HEK293 (cell line): ENCODE measurements around the gene DHX16.
A peak's percentile ranks its signal among the peaks of the same experiment; 100 is the strongest.

Experiments used
- CTCF ChIA-PET: fragments of 350-600 bp; formaldehyde crosslinking; extraction: SDS; loops from one replicate; lab custom pipeline; 2021; ENCODE audit warnings: antibody characterized with exemption; lab: Yijun Ruan, JAX
- POLR2A ChIA-PET: fragments of 300-600 bp; formaldehyde crosslinking; extraction: SDS; loops from one replicate; lab custom pipeline; 2020; ENCODE audit warnings: antibody characterized with exemption, inconsistent platforms; lab: Yijun Ruan, JAX
- H3K27ac ChIP-seq: fragments of 200-500 bp; sonication (Bioruptor generic); 2 replicates; pipeline ENCODE4 v1.5.1; 2014; ENCODE audit warnings: low read depth, low read length, control low read depth, inconsistent platforms; ENCODE audit errors: extremely low read depth
- H3K36me3 ChIP-seq, 2 experiments: fragments of 200-500 bp in 1 of 2; sonication (Bioruptor generic) in 1 of 2; 1 replicate in 1 of 2; 2 replicates in 1 of 2; pipeline ENCODE4 v1.5.1; 2014 to 2017; ENCODE audit warnings: inconsistent platforms in 2 of 2, low read length in 2 of 2; ENCODE audit not compliant: control insufficient read depth in 2 of 2, insufficient read depth in 1 of 2
- H3K4me1 ChIP-seq: fragments of 200-500 bp; sonication (Bioruptor generic); 2 replicates; pipeline ENCODE4 v1.5.1; 2014; ENCODE audit warnings: mild to moderate bottlenecking, low read length, inconsistent platforms; ENCODE audit not compliant: control insufficient read depth, insufficient read depth
- H3K4me3 ChIP-seq: 2 replicates; pipeline ENCODE4 v1.5.1; 2011; ENCODE audit warnings: low read depth, mild to moderate bottlenecking, control low read depth, low read length, moderate library complexity
- H3K9me3 ChIP-seq: fragments of 200-500 bp; sonication (Bioruptor generic); 2 replicates; pipeline ENCODE4 v1.5.1; 2014; ENCODE audit warnings: low read depth, low read length, inconsistent platforms; ENCODE audit not compliant: control insufficient read depth, insufficient read depth
- HOXC10 ChIP-seq: sonication (generic); formaldehyde crosslinking; IDR thresholded peaks from 2 replicates; pipeline ENCODE4 v1.8.1; 2023; ENCODE audit warnings: mild to moderate bottlenecking, missing genetic modification reagents
- OVOL3 ChIP-seq: fragments of 450-650 bp; formaldehyde crosslinking; IDR thresholded peaks from 2 replicates; pipeline ENCODE4 v1.5.1; 2016; ENCODE audit warnings: missing biosample characterization, missing genetic modification characterization
- SP2 ChIP-seq: fragments of 450-650 bp; formaldehyde crosslinking; IDR thresholded peaks from 2 replicates; pipeline ENCODE4 v1.5.1; 2016; ENCODE audit warnings: missing biosample characterization, missing genetic modification characterization
- SP3 ChIP-seq: fragments of 450-650 bp; formaldehyde crosslinking; IDR thresholded peaks from 2 replicates; pipeline ENCODE4 v1.5.1; 2016; ENCODE audit warnings: missing biosample characterization, missing genetic modification characterization
- SP7 ChIP-seq: fragments of 450-650 bp; formaldehyde crosslinking; IDR thresholded peaks from 2 replicates; pipeline ENCODE4 v1.5.1; 2016; ENCODE audit warnings: missing biosample characterization, missing genetic modification characterization
- TRIM28 ChIP-seq: IDR thresholded peaks from 2 replicates; pipeline ENCODE4 v1.6.1; 2011; ENCODE audit warnings: low read length, control low read depth, borderline replicate concordance
- WT1 ChIP-seq: fragments of 450-650 bp; formaldehyde crosslinking; IDR thresholded peaks from 2 replicates; pipeline ENCODE4 v1.5.1; 2016; ENCODE audit warnings: missing biosample characterization, missing genetic modification characterization
- YY1 ChIP-seq: fragments of 450-650 bp; formaldehyde crosslinking; IDR thresholded peaks from 2 replicates; pipeline ENCODE4 v1.5.1; 2018; ENCODE audit warnings: missing biosample characterization, missing genetic modification characterization
- ZBTB20 ChIP-seq: fragments of 450-650 bp; formaldehyde crosslinking; IDR thresholded peaks from 2 replicates; pipeline ENCODE4 v1.5.1; 2016; ENCODE audit warnings: missing biosample characterization, missing genetic modification characterization
- ZEB2 ChIP-seq: fragments of 450-650 bp; formaldehyde crosslinking; IDR thresholded peaks from 2 replicates; pipeline ENCODE4 v1.5.1; 2016; ENCODE audit warnings: missing biosample characterization, missing genetic modification characterization
- ZFHX2 ChIP-seq: fragments of 450-650 bp; formaldehyde crosslinking; conservative IDR thresholded peaks from 2 replicates; pipeline ENCODE4 v1.5.1; 2016; ENCODE audit warnings: missing biosample characterization, missing genetic modification characterization
- ZFP3 ChIP-seq: fragments of 450-650 bp; formaldehyde crosslinking; IDR thresholded peaks from 2 replicates; pipeline ENCODE4 v1.5.1; 2016; ENCODE audit warnings: low read depth, missing biosample characterization, missing genetic modification characterization
- ZNF16 ChIP-seq: fragments of 450-650 bp; formaldehyde crosslinking; IDR thresholded peaks from 2 replicates; pipeline ENCODE4 v1.5.1; 2016; ENCODE audit warnings: low read depth, missing biosample characterization, missing genetic modification characterization
- ZNF202 ChIP-seq: fragments of 450-650 bp; formaldehyde crosslinking; IDR thresholded peaks from 2 replicates; pipeline ENCODE4 v1.5.1; 2016; ENCODE audit warnings: missing biosample characterization, missing genetic modification characterization, borderline replicate concordance
- ZNF221 ChIP-seq: fragments of 450-650 bp; formaldehyde crosslinking; IDR thresholded peaks from 2 replicates; pipeline ENCODE4 v1.5.1; 2017; ENCODE audit warnings: missing biosample characterization, missing genetic modification characterization, borderline replicate concordance
- ZNF23 ChIP-seq: fragments of 450-650 bp; formaldehyde crosslinking; IDR thresholded peaks from 2 replicates; pipeline ENCODE4 v1.5.1; 2016; ENCODE audit warnings: missing biosample characterization, missing genetic modification characterization, borderline replicate concordance
- ZNF311 ChIP-seq: fragments of 450-650 bp; formaldehyde crosslinking; IDR thresholded peaks from 2 replicates; pipeline ENCODE4 v1.5.1; 2017; ENCODE audit warnings: missing biosample characterization, missing genetic modification characterization, borderline replicate concordance
- ZNF341 ChIP-seq: fragments of 450-650 bp; formaldehyde crosslinking; IDR thresholded peaks from 2 replicates; pipeline ENCODE4; 2016; ENCODE audit warnings: low read depth, missing biosample characterization, missing genetic modification characterization
- ZNF366 ChIP-seq: fragments of 450-650 bp; formaldehyde crosslinking; conservative IDR thresholded peaks from 2 replicates; pipeline ENCODE4 v1.5.1; 2016; ENCODE audit warnings: missing biosample characterization, missing genetic modification characterization
- ZNF48 ChIP-seq: fragments of 450-650 bp; formaldehyde crosslinking; IDR thresholded peaks from 2 replicates; pipeline ENCODE4 v1.5.1; 2016; ENCODE audit warnings: missing biosample characterization, missing genetic modification characterization
- ZNF610 ChIP-seq: fragments of 450-650 bp; formaldehyde crosslinking; IDR thresholded peaks from 2 replicates; pipeline ENCODE4 v1.5.1; 2016; ENCODE audit warnings: missing biosample characterization, missing genetic modification characterization, borderline replicate concordance
- ZNF623 ChIP-seq: fragments of 450-650 bp; formaldehyde crosslinking; IDR thresholded peaks from 2 replicates; pipeline ENCODE4 v1.5.1; 2016; ENCODE audit warnings: missing biosample characterization, missing genetic modification characterization
- ZNF660 ChIP-seq: fragments of 450-650 bp; IDR thresholded peaks from 2 replicates; pipeline ENCODE4 v1.5.1; 2018; ENCODE audit warnings: missing biosample characterization, mild to moderate bottlenecking, missing genetic modification characterization
- ZNF677 ChIP-seq: fragments of 450-650 bp; IDR thresholded peaks from 2 replicates; pipeline ENCODE4 v1.5.0; 2018; ENCODE audit warnings: missing biosample characterization, mild to moderate bottlenecking, missing genetic modification characterization, moderate library complexity
- ZXDB ChIP-seq: fragments of 450-650 bp; formaldehyde crosslinking; IDR thresholded peaks from 2 replicates; pipeline ENCODE4 v1.5.1; 2016; ENCODE audit warnings: missing biosample characterization, missing genetic modification characterization
- TF ChIP-seq, protein P1 (sequence below): fragments of 450-650 bp; formaldehyde crosslinking; IDR thresholded peaks from 2 replicates; pipeline ENCODE4 v1.5.1; 2016; ENCODE audit warnings: missing biosample characterization, missing genetic modification characterization, low read depth
- TF ChIP-seq, protein P2 (sequence below): fragments of 450-650 bp; IDR thresholded peaks from 2 replicates; pipeline ENCODE4 v1.5.1; 2018; ENCODE audit warnings: missing biosample characterization, missing genetic modification characterization
- TF ChIP-seq, protein P3 (sequence below): fragments of 450-650 bp; formaldehyde crosslinking; IDR thresholded peaks from 2 replicates; pipeline ENCODE4 v1.5.1; 2016; ENCODE audit warnings: missing biosample characterization, missing genetic modification characterization
- TF ChIP-seq, protein P4 (sequence below): fragments of 450-650 bp; formaldehyde crosslinking; IDR thresholded peaks from 2 replicates; pipeline ENCODE4 v1.5.1; 2016; ENCODE audit warnings: missing biosample characterization, missing genetic modification characterization

Gene DHX16

DNA sequence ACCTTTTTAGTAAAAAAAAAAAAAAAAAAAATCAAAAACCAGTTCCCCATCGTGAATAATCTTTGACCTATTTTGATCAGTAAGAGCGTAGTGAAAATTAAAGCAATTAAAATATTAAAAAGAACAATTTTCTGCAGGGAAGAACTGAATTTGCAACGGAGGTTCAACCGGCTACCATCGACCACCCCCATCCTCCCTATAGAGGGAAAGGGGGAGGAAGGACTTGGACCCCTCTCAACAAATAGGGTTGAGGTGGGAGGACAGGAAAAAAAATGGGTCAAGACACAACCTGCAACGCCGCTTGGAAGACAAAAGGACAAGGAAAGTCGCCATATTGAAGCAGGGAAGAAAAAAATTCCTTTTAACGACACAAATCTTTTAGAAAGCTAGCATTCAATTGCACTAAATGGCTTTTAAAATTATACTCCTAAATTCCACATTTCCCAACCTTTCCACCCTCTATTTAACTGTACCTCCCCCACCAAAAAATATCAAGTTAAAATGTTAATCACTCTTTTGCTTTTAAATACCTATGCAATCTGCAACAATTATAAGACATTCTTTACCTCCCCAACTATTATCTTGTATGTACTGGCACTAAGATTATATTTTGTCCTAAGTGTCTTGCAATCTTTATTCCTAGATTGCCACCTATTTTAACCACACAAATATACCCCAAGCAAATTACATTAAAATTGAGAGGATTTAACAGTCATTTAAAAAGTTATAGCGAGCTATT lies 57.4 kb downstream of the DHX16 start (continued):
- no peak for TF ChIP-seq ZNF48 (tag by site-specific recombination)
- TF ChIP-seq ZNF677, result no peak
- TF ChIP-seq ZNF610, result no peak; the same call in 1 of the 2 replicates
- TF ChIP-seq SP7 (tag by site-specific recombination), result peak; percentile 10
- TF ChIP-seq ZNF311, result no peak
- no peak for TF ChIP-seq ZNF221 (tag by site-specific recombination)

DNA sequence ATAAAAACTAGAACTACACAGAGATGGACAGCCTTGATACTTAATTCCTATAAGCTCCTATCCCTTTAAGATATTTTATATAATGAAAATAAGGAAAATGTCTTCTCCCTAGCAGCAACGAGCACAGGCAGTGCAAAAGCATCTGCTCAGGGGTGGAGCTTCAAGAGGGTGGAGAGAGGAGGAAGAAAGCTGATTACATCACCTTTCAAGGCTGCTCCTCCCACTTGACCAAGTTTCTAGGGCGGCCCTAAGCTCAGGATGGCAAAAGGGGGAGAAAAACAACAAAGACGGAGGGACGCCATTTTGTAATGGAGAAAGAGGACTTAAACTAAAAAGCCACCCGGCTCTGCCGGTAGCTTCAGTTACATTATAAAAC lies 58.0 kb downstream of the DHX16 start:
- Histone ChIP-seq H3K9me3 (no peaks in the 10 kb centered on the region), H3K36me3 (peaks cover under 1 to 39% of the 10 kb centered on the region in 2 experiments; a peak in 2 of 3 replicates), H3K4me1 (peaks cover 18% of the 10 kb centered on the region), H3K27ac (peak overlapping the region; percentile 65), H3K4me3 (peak overlapping the region; percentile 74)
- ChIA-PET POLR2A (interaction anchor here (0.6 to 4.8 kb wide), 41 partner anchors 8 to 516 kb away, joined by 3 to 197 read pairs (median 5); partner anchors contain the start of genes ABCF1, ATAT1, C6orf136 and DDR1), CTCF (interaction anchor here (0.6 to 3.2 kb wide), 10 partner anchors 16 to 129 kb away, joined by 3 to 16 read pairs (median 3); partner anchors contain the start of gene DHX16)
- no peak for TF ChIP-seq ZNF311
- peak; percentile 26; the same call in 1 of the 2 replicates for TF ChIP-seq ZFHX2 (tag by site-specific recombination)
- TF ChIP-seq, protein P1, sequence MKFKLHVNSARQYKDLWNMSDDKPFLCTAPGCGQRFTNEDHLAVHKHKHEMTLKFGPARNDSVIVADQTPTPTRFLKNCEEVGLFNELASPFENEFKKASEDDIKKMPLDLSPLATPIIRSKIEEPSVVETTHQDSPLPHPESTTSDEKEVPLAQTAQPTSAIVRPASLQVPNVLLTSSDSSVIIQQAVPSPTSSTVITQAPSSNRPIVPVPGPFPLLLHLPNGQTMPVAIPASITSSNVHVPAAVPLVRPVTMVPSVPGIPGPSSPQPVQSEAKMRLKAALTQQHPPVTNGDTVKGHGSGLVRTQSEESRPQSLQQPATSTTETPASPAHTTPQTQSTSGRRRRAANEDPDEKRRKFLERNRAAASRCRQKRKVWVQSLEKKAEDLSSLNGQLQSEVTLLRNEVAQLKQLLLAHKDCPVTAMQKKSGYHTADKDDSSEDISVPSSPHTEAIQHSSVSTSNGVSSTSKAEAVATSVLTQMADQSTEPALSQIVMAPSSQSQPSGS (tag by site-specific recombination), result peak; percentile 96
- TF ChIP-seq ZBTB20 (tag by site-specific recombination), result 0 out of 2 replicates have a peak, but pooled peaks have one; percentile 15
- no peak for TF ChIP-seq ZEB2 (tag by site-specific recombination)
- no peak for TF ChIP-seq ZFP3 (tag by site-specific recombination)
- no peak for TF ChIP-seq ZNF23 (tag by site-specific recombination)
- peak; percentile 33 for TF ChIP-seq ZNF341 (tag by site-specific recombination)
- no peak for TF ChIP-seq HOXC10
- no peak for TF ChIP-seq OVOL3 (tag by site-specific recombination)
- TF ChIP-seq ZNF202 (tag by site-specific recombination), result no peak
- peak; percentile 84; the same call in 1 of the 2 replicates for TF ChIP-seq ZNF366 (tag by site-specific recombination)
- peak; percentile 78 for TF ChIP-seq SP3 (tag by site-specific recombination)
- TF ChIP-seq ZNF660, result peak; percentile 77; the same call in 1 of the 2 replicates
- TF ChIP-seq, protein P2, sequence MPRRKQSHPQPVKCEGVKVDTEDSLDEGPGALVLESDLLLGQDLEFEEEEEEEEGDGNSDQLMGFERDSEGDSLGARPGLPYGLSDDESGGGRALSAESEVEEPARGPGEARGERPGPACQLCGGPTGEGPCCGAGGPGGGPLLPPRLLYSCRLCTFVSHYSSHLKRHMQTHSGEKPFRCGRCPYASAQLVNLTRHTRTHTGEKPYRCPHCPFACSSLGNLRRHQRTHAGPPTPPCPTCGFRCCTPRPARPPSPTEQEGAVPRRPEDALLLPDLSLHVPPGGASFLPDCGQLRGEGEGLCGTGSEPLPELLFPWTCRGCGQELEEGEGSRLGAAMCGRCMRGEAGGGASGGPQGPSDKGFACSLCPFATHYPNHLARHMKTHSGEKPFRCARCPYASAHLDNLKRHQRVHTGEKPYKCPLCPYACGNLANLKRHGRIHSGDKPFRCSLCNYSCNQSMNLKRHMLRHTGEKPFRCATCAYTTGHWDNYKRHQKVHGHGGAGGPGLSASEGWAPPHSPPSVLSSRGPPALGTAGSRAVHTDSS, result peak; percentile 47; the same call in 1 of the 2 replicates
- TF ChIP-seq ZNF16 (tag by site-specific recombination), result no peak
- peak; percentile 9; the same call in 1 of the 2 replicates for TF ChIP-seq SP7 (tag by site-specific recombination)
- TF ChIP-seq, protein P3, sequence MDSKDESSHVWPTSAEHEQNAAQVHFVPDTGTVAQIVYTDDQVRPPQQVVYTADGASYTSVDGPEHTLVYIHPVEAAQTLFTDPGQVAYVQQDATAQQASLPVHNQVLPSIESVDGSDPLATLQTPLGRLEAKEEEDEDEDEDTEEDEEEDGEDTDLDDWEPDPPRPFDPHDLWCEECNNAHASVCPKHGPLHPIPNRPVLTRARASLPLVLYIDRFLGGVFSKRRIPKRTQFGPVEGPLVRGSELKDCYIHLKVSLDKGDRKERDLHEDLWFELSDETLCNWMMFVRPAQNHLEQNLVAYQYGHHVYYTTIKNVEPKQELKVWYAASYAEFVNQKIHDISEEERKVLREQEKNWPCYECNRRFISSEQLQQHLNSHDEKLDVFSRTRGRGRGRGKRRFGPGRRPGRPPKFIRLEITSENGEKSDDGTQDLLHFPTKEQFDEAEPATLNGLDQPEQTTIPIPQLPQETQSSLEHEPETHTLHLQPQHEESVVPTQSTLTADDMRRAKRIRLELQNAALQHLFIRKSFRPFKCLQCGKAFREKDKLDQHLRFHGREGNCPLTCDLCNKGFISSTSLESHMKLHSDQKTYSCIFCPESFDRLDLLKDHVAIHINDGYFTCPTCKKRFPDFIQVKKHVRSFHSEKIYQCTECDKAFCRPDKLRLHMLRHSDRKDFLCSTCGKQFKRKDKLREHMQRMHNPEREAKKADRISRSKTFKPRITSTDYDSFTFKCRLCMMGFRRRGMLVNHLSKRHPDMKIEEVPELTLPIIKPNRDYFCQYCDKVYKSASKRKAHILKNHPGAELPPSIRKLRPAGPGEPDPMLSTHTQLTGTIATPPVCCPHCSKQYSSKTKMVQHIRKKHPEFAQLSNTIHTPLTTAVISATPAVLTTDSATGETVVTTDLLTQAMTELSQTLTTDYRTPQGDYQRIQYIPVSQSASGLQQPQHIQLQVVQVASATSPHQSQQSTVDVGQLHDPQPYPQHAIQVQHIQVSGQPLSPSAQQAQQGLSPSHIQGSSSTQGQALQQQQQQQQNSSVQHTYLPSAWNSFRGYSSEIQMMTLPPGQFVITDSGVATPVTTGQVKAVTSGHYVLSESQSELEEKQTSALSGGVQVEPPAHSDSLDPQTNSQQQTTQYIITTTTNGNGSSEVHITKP (tag by site-specific recombination), result peak; percentile 95
- TF ChIP-seq, protein P4, sequence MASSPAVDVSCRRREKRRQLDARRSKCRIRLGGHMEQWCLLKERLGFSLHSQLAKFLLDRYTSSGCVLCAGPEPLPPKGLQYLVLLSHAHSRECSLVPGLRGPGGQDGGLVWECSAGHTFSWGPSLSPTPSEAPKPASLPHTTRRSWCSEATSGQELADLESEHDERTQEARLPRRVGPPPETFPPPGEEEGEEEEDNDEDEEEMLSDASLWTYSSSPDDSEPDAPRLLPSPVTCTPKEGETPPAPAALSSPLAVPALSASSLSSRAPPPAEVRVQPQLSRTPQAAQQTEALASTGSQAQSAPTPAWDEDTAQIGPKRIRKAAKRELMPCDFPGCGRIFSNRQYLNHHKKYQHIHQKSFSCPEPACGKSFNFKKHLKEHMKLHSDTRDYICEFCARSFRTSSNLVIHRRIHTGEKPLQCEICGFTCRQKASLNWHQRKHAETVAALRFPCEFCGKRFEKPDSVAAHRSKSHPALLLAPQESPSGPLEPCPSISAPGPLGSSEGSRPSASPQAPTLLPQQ (tag by site-specific recombination), result no peak
- TF ChIP-seq YY1 (tag by site-specific recombination), result peak; percentile 82
- peak; percentile 71; the same call in 1 of the 2 replicates for TF ChIP-seq ZXDB
- TF ChIP-seq TRIM28, result 0 out of 2 replicates have a peak, but pooled peaks have one; percentile 36
- peak; percentile 69 for TF ChIP-seq SP2 (tag by site-specific recombination)
- no peak for TF ChIP-seq WT1 (tag by site-specific recombination)
- no peak for TF ChIP-seq ZNF623 (tag by site-specific recombination)
